Neural progenitor cell (in vitro differentiated cells): ENCODE measurements around the gene NSUN4. TPM values are rescaled to one million over a fixed set of nuclear protein-coding genes. Genes with fewer than 3 reads are reported as not detected.

Source experiments
- DNase-seq: peaks from one replicate; pipeline ENCODE4 v3.0.0-alpha.2; 2016; ENCODE audit warnings: low spot score
- H2AFZ ChIP-seq: fragments of 200-600 bp; sonication (generic); replicated peaks from 2 replicates; pipeline ENCODE4 v1.6.1; 2016; ENCODE audit warnings: antibody characterized with exemption
- H3F3A ChIP-seq: fragments of 200-600 bp; sonication (generic); 2 replicates; pipeline ENCODE4 v1.6.1; 2016; ENCODE audit warnings: antibody characterized with exemption, low read depth
- H3K27ac ChIP-seq: fragments of 200-600 bp; sonication (generic); 2 replicates; pipeline ENCODE4 v1.5.1; 2016; ENCODE audit warnings: mild to moderate bottlenecking
- H3K27me3 ChIP-seq: fragments of 200-600 bp; sonication (generic); 2 replicates; pipeline ENCODE4 v1.6.1; 2016; ENCODE audit warnings: mild to moderate bottlenecking, moderate library complexity
- H3K36me3 ChIP-seq: fragments of 200-600 bp; sonication (generic); 2 replicates; pipeline ENCODE4 v1.5.1; 2016
- H3K4me1 ChIP-seq: fragments of 200-600 bp; sonication (generic); 2 replicates; pipeline ENCODE4 v1.6.1; 2016; ENCODE audit warnings: mixed run types
- H3K4me2 ChIP-seq: fragments of 200-600 bp; sonication (generic); 2 replicates; pipeline ENCODE4 v1.6.1; 2016
- H3K4me3 ChIP-seq: fragments of 200-600 bp; sonication (generic); 2 replicates; pipeline ENCODE4 v1.5.1; 2016
- H3K79me2 ChIP-seq: fragments of 200-600 bp; sonication (generic); 2 replicates; pipeline ENCODE4 v1.6.1; 2016; ENCODE audit warnings: low read depth
- H3K9ac ChIP-seq: fragments of 200-600 bp; sonication (generic); 2 replicates; pipeline ENCODE4 v1.6.1; 2016
- H3K9me3 ChIP-seq: fragments of 200-600 bp; sonication (generic); 2 replicates; pipeline ENCODE4 v1.5.1; 2016; ENCODE audit warnings: low read depth
- H4K20me1 ChIP-seq: fragments of 200-600 bp; sonication (generic); 2 replicates; pipeline ENCODE4 v1.6.1; 2016; ENCODE audit warnings: low read depth
- H3K27ac Mint-ChIP-seq: 3 replicates; pipeline ENCODE4 v1.8.0; 2021; ENCODE audit warnings: mixed read lengths
- H3K27me3 Mint-ChIP-seq: 2 replicates; pipeline ENCODE4 v1.8.0; 2022; ENCODE audit warnings: low read depth, mild to moderate bottlenecking, inconsistent platforms, moderate library complexity, mixed read lengths; ENCODE audit not compliant: insufficient read depth
- H3K36me3 Mint-ChIP-seq: 3 replicates; pipeline ENCODE4 v1.8.0; 2021; ENCODE audit warnings: mixed read lengths
- H3K4me1 Mint-ChIP-seq: 3 replicates; pipeline ENCODE4 v1.8.0; 2021; ENCODE audit warnings: mixed read lengths
- H3K4me3 Mint-ChIP-seq: 3 replicates; pipeline ENCODE4 v1.8.0; 2021; ENCODE audit warnings: mild to moderate bottlenecking, moderate library complexity, mixed read lengths
- H3K9me3 Mint-ChIP-seq: 3 replicates; pipeline ENCODE4 v1.8.0; 2020; ENCODE audit warnings: mixed read lengths
- EZH2 ChIP-seq: fragments of 200-600 bp; sonication (generic); IDR thresholded peaks from 2 replicates; pipeline ENCODE4 v1.6.1; 2017; ENCODE audit warnings: antibody characterized with exemption, mild to moderate bottlenecking, moderate library complexity
- EZH2phosphoT487 ChIP-seq: fragments of 200-600 bp; sonication (generic); IDR thresholded peaks from 2 replicates; pipeline ENCODE4 v1.6.1; 2017; ENCODE audit warnings: antibody characterized with exemption
- total RNA-seq: library from RNA; depleted of rRNA; stranded (reverse); fragments of >200 nt; gene quantifications from 2 replicates; pipeline ENCODE4 v1.2.3, GENCODE V29; 2015; ENCODE audit warnings: low replicate concordance
- TF ChIP-seq, protein P1 (sequence below): fragments of 200-600 bp; sonication (generic); IDR thresholded peaks from 2 replicates; pipeline ENCODE4 v1.5.1; 2017; ENCODE audit warnings: antibody characterized with exemption, mild to moderate bottlenecking

NSUN4 gene
- total RNA-seq, 1 donor from 2014 or later = 12.4 TPM

DNA sequence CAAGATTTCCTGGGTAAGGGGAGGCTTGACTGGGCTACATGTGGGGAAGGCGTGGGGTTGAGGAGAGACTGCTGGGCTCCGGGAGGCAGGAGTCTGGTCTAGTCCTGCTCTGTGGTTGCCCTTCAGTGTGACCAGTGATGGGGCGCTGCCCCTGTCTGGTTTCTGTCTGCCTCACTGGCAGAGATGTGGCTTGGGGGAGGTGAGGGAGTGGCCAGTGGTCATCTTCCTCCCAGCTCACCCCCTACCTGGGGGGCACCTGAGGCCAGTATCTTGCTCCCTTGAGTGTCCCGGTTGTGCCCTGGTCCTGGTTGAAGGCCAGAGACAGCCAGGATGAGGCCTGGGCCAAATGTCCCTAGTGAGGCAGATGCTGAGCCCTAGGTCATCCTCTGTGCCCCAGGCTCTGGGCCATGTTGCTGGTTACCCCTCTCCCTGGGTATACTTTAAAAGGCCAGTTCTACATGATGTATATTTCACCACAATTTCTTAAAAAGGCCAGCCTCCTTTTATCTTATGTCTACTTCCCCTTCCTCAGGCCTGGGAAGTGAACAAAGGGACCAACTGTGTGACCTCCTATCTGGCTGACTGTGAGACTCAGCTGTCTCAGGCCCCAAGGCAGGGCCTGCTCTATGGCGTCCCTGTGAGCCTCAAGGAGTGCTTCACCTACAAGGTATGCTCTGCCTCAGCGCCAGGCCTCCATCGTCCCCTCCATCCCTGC lies 64.0 kb downstream of the NSUN4 start:
- Histone ChIP-seq H3F3A (peaks cover 12% of the 10 kb centered on the region), H3K4me2 (no peak overlapping the region), H3K4me3 (no peak overlapping the region), H3K9ac (no peak overlapping the region), H3K79me2 (no peaks in the 10 kb centered on the region), H3K9me3 (no peaks in the 10 kb centered on the region), H4K20me1 (peaks cover 7% of the 10 kb centered on the region), H3K36me3 (no peaks in the 10 kb centered on the region), H3K27me3 (no peaks in the 10 kb centered on the region), H2AFZ (no peak overlapping the region), H3K4me1 (peaks cover 12% of the 10 kb centered on the region), H3K27ac (no peak overlapping the region)
- Mint-ChIP-seq H3K4me3 (no peak overlapping the region), H3K36me3 (peaks cover 2% of the 10 kb centered on the region), H3K9me3 (no peaks in the 10 kb centered on the region), H3K4me1 (peaks cover 20% of the 10 kb centered on the region), H3K27ac (no peak overlapping the region), H3K27me3 (peaks cover 12% of the 10 kb centered on the region)
- TF ChIP-seq, protein P1, sequence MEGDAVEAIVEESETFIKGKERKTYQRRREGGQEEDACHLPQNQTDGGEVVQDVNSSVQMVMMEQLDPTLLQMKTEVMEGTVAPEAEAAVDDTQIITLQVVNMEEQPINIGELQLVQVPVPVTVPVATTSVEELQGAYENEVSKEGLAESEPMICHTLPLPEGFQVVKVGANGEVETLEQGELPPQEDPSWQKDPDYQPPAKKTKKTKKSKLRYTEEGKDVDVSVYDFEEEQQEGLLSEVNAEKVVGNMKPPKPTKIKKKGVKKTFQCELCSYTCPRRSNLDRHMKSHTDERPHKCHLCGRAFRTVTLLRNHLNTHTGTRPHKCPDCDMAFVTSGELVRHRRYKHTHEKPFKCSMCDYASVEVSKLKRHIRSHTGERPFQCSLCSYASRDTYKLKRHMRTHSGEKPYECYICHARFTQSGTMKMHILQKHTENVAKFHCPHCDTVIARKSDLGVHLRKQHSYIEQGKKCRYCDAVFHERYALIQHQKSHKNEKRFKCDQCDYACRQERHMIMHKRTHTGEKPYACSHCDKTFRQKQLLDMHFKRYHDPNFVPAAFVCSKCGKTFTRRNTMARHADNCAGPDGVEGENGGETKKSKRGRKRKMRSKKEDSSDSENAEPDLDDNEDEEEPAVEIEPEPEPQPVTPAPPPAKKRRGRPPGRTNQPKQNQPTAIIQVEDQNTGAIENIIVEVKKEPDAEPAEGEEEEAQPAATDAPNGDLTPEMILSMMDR = no peak
- TF ChIP-seq EZH2 (no peak), EZH2phosphoT487 (no peak)
- no peak for DNase-seq

DNA sequence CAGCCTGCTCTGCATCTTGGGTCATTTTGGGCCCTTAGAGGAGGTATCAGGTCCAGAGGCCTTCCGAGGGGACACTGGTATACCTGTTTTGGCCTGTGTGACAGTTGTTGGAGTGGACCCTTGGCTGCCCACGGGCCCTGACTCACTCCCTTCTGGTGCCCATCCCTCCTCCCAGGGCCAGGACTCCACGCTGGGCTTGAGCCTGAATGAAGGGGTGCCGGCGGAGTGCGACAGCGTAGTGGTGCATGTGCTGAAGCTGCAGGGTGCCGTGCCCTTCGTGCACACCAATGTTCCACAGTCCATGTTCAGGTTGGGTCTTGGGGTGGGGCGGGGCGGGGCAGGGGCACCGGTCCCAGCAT lies 64.6 kb downstream of the NSUN4 start:
- no peak for TF ChIP-seq EZH2phosphoT487
- no peak for TF ChIP-seq EZH2
- TF ChIP-seq, protein P1 = no peak
- H2AFZ ChIP-seq = no peak overlapping the region
- H3K79me2 ChIP-seq = no peaks in the 10 kb centered on the region
- H3K9ac ChIP-seq = no peak overlapping the region
- no peaks in the 10 kb centered on the region for H3K36me3 ChIP-seq
- H3K4me2 ChIP-seq = no peak overlapping the region
- H3K4me1 Mint-ChIP-seq = peaks cover 16% of the 10 kb centered on the region
- H3K36me3 Mint-ChIP-seq = peaks cover 2% of the 10 kb centered on the region
- H3F3A ChIP-seq = peaks cover 12% of the 10 kb centered on the region
- H3K27ac ChIP-seq = no peak overlapping the region
- no peaks in the 10 kb centered on the region for H3K27me3 ChIP-seq
- no peak for DNase-seq
- peaks cover 7% of the 10 kb centered on the region for H4K20me1 ChIP-seq
- H3K9me3 ChIP-seq = no peaks in the 10 kb centered on the region
- H3K27ac Mint-ChIP-seq = no peak overlapping the region
- no peak overlapping the region for H3K4me3 Mint-ChIP-seq
- no peak overlapping the region for H3K4me3 ChIP-seq
- peaks cover 12% of the 10 kb centered on the region for H3K4me1 ChIP-seq
- H3K9me3 Mint-ChIP-seq = no peaks in the 10 kb centered on the region
- H3K27me3 Mint-ChIP-seq = peaks cover 10% of the 10 kb centered on the region

DNA sequence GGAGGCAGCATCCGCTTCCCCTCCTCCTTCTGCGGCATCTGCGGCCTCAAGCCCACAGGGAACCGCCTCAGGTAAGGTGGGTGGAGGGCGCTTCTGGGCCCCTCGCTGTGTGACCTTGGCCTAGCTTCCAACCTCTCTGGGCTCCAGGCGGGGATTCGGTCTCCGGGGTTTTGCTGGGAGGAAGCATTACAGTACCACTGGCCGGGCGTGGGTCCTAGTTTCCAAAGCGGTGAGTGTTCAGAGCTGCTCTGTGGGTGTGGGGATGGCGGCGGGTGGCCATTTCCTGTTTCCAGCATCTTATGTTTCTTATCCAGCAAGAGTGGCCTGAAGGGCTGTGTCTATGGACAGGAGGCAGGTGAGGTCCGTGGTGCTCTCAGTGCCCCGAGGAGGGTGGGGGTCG lies 65.1 kb downstream of the NSUN4 start:
- Histone ChIP-seq H3K9me3 (no peaks in the 10 kb centered on the region), H3K4me1 (peaks cover 12% of the 10 kb centered on the region), H2AFZ (no peak overlapping the region), H3K4me3 (no peak overlapping the region), H3K27ac (no peak overlapping the region), H3K9ac (no peak overlapping the region), H3F3A (peaks cover 12% of the 10 kb centered on the region), H3K79me2 (no peaks in the 10 kb centered on the region), H3K4me2 (no peak overlapping the region), H3K27me3 (no peaks in the 10 kb centered on the region), H3K36me3 (no peaks in the 10 kb centered on the region), H4K20me1 (peaks cover 7% of the 10 kb centered on the region)
- Mint-ChIP-seq H3K4me3 (no peak overlapping the region), H3K27ac (no peak overlapping the region), H3K4me1 (peaks cover 14% of the 10 kb centered on the region), H3K27me3 (peaks cover 9% of the 10 kb centered on the region), H3K9me3 (no peaks in the 10 kb centered on the region), H3K36me3 (peaks cover 2% of the 10 kb centered on the region)
- TF ChIP-seq EZH2phosphoT487 (no peak), EZH2 (no peak)
- TF ChIP-seq, protein P1 = no peak
- no peak for DNase-seq
